ENCODE measurements around the gene DMXL2. TPM values are rescaled to one million over a fixed set of nuclear protein-coding genes. Genes with fewer than 3 reads are reported as not detected.

The DMXL2 gene
- total RNA-seq, 1 donor from 2014 or later, result 16.1 TPM

DNA sequence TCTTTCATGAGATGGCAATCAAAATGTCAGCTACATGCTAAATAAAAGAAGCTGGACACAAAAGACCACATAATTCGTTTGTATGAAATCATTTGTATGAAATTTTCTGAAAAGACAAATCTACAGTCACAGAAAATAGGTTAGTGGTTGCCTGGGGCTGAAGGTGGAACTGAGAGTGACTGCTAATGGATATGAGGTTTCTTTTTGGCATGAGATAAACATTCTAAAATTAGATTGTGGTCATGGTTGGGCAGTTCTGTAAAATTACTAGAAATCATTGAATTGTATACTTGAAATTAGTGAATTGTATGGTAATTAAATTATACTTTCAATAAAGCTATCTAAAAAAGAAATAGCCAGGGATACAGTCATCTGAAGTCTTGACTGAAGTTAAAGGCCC, 2.7 kb upstream of the DMXL2 start:
- no peaks in the 10 kb centered on the region for H3K36me3 ChIP-seq (ENCODE audit: control insufficient read depth, insufficient read depth, low read length)

DNA sequence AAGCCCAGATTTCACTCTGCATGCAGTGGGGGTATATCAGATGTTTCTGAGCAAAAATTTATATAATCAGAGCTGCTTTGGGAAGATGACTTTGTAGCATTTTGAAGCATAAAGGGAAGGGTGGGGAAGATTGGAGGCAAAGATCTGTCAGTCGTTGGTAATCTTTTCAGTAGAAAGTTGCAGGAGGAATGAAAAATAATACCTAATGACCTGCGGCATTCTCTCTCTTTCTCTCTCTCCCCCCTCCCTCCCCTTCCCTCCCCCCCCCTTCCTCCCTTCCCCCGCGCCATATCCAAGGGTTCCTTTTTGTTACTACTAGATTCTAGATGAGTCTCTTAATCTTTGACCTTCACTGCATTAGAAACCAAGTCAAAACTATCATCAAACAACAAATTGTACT, 1.5 kb upstream of the DMXL2 start:
- DNase-seq (ENCODE audit: low read depth) (no peak), FAIRE-seq (no peak)
- Histone ChIP-seq H3K36me3 (ENCODE audit: control insufficient read depth, insufficient read depth, low read length) (no peaks in the 10 kb centered on the region), H3K4me3 (ENCODE audit: low read depth, low read length) (no peak overlapping the region), H3K27me3 (ENCODE audit: control insufficient read depth, insufficient read depth, low read length) (no peaks in the 10 kb centered on the region)
- TF ChIP-seq, protein P1, sequence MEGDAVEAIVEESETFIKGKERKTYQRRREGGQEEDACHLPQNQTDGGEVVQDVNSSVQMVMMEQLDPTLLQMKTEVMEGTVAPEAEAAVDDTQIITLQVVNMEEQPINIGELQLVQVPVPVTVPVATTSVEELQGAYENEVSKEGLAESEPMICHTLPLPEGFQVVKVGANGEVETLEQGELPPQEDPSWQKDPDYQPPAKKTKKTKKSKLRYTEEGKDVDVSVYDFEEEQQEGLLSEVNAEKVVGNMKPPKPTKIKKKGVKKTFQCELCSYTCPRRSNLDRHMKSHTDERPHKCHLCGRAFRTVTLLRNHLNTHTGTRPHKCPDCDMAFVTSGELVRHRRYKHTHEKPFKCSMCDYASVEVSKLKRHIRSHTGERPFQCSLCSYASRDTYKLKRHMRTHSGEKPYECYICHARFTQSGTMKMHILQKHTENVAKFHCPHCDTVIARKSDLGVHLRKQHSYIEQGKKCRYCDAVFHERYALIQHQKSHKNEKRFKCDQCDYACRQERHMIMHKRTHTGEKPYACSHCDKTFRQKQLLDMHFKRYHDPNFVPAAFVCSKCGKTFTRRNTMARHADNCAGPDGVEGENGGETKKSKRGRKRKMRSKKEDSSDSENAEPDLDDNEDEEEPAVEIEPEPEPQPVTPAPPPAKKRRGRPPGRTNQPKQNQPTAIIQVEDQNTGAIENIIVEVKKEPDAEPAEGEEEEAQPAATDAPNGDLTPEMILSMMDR (IDR thresholded peaks at IDR 0.05; ENCODE audit: insufficient read depth, low read length, severe bottlenecking), result no peak

More for the DNA sequence above, 2.7 kb upstream of the DMXL2 start:
- no peak for FAIRE-seq
- TF ChIP-seq, protein P1 (IDR thresholded peaks at IDR 0.05; ENCODE audit: insufficient read depth, low read length, severe bottlenecking), result no peak
- no peak overlapping the region for H3K4me3 ChIP-seq (ENCODE audit: low read depth, low read length)
- H3K27me3 ChIP-seq (ENCODE audit: control insufficient read depth, insufficient read depth, low read length), result no peaks in the 10 kb centered on the region
- no peak for DNase-seq (ENCODE audit: low read depth)

DNA sequence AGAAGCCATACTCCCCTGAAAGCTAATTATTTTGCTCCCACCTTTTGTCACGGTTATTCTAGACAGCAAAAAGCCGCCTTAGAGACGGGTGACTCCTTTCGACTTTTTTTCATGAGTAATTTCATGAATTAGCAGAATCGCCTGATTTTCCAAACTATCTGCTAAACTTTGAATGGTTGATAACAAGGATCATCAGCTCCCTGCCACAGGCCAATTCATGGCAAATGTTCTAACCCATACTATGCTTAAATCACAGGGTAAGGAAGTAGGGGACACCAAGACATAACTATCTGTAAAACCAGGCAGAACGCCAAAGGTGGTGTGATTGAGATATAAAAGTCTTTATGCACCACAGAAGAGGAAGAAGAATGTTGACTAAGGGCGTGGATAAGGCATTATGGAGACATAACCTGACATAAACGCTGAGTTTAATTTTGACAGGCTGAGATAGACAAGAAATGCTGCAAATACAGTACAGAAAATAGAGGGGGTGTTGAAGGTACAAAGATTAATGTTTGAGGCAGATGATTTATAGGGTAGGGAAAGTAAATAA, 891 bp upstream of the DMXL2 start:
- peak; percentile 46 for DNase-seq (ENCODE audit: low read depth)
- FAIRE-seq, result no peak
- no peaks in the 10 kb centered on the region for H3K36me3 ChIP-seq (ENCODE audit: control insufficient read depth, insufficient read depth, low read length)
- TF ChIP-seq, protein P1 (IDR thresholded peaks at IDR 0.05; ENCODE audit: insufficient read depth, low read length, severe bottlenecking), result no peak
- H3K27me3 ChIP-seq (ENCODE audit: control insufficient read depth, insufficient read depth, low read length), result no peaks in the 10 kb centered on the region
- H3K4me3 ChIP-seq (ENCODE audit: low read depth, low read length), result peak overlapping the region; percentile 89

DNA sequence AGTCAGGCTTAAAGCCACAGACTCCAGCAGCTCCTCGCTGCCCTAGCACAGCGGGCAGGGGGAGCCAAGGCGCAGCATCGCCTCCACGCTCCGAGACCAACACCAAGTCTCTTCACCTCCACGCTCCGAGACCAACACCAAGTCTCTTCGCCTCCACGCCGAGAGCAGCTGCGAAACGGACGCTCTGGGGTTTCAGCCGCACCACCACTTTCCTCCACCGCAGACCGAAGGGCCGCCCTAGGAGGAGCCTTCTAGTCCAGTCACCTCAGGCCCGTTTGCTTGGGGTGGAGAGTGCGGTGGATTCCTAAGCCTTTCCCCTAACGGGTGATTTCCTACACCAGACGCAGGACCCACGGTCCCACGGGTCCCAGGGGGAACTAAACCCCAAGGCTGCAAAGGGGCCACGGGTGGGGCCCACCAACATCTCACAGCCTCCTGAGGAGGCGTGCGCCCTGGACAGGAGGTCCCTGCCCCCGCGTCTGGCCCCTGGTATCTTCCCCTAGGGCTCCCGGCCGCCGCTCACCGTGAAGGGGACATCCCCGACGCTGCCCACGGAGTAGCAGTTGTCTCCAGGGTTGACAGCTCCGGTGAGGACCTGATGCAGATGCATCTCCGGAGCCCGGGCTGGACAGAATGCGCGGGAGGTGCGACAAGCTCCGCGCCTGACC, 501 bp downstream of the DMXL2 start:
- TF ChIP-seq, protein P1 (IDR thresholded peaks at IDR 0.05; ENCODE audit: insufficient read depth, low read length, severe bottlenecking), result peak; percentile 35
- FAIRE-seq, result no peak
- Histone ChIP-seq H3K36me3 (ENCODE audit: control insufficient read depth, insufficient read depth, low read length) (no peaks in the 10 kb centered on the region), H3K4me3 (ENCODE audit: low read depth, low read length) (peak overlapping the region; percentile 89), H3K27me3 (ENCODE audit: control insufficient read depth, insufficient read depth, low read length) (no peaks in the 10 kb centered on the region)
- peak; percentile 34 for DNase-seq (ENCODE audit: low read depth)

DNA sequence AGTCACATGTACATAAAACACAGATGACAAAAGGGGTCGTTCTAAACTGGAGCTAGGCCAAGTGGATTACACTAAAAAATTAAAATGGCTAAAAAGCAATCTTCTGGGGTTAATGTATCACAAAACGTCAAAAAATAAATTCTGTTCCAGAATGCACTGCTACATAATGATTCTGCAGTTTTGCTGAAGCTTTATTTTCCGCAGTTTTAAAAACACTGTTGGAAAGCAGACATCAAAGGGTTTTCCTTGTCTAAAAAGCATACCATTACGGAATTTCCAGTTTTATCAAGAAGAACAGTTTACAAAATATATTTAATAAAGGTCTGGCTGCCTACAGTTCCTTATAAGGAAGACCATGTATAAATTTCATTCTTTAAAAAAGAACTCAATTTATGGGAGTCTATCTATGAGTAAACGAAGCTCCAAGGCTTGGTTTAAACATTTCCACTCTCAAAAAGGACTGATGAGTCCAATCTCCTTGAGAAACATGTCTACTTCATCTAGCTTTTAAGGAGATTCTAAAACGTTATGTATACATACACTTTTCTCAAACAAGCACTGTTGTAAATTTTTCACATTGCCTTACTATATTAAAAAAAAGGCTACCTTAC, 1.3 kb downstream of the DMXL2 start:
- peak; percentile 3 for DNase-seq (ENCODE audit: low read depth)
- TF ChIP-seq, protein P1 (IDR thresholded peaks at IDR 0.05; ENCODE audit: insufficient read depth, low read length, severe bottlenecking), result no peak
- Histone ChIP-seq H3K4me3 (ENCODE audit: low read depth, low read length) (peak overlapping the region; percentile 89), H3K27me3 (ENCODE audit: control insufficient read depth, insufficient read depth, low read length) (no peaks in the 10 kb centered on the region), H3K36me3 (ENCODE audit: control insufficient read depth, insufficient read depth, low read length) (no peaks in the 10 kb centered on the region)
- FAIRE-seq, result no peak
